Adrenal gland (tissue), 5 donors: ENCODE results near the gene GPRC5D.

ENCODE experiments used
- POLR2A ChIP-seq, 2 donors: fragments of 450-650 bp; IDR thresholded peaks; one replicate each; pipeline ENCODE4 v1.6.1; 2017; ENCODE audit warnings: antibody characterized with exemption in 2 of 2, mild to moderate bottlenecking in 2 of 2, moderate library complexity in 1 of 2
- TF ChIP-seq, protein P1 (sequence below), 6 experiments: fragments of 450-650 bp in 4 of 6; fragments of 200-600 bp in 2 of 6; sonication (generic) in 1 of 6; IDR thresholded peaks; 1 replicate in 5 of 6; 2 replicates in 1 of 6; pipeline versions ENCODE4 v1.5.1 to v1.8.0; 2016 to 2021; ENCODE audit warnings: antibody characterized with exemption in 6 of 6, mild to moderate bottlenecking in 2 of 6, moderate library complexity in 1 of 6
- donor health status: DM: no; HTN: no; CAD: no.

DNA sequence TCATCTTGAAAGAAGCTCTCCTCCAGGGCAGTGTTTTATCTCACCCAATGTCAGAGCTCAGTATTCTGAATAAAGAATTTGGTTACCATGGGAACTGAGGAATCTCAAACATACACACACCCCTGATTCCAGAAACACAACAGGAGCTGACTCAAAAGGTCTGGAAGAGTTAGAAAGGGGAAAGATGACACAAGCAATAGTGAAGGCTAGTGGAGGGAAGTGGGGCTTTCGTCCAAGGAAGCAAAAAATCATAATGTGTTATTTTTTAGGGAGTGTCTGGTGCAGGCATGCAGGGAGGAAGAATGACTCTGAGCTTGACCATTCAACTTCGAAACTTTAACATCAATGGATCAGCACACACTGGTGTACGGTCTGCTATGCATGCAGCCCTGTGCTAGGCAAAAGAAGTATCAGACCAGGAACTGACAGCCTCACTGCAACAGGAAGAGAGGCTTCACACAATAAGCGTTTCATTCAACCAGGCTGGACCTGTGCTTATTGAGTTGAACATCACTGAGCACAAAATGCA lies 27.8 kb upstream of the GPRC5D start:
- TF ChIP-seq, protein P1, sequence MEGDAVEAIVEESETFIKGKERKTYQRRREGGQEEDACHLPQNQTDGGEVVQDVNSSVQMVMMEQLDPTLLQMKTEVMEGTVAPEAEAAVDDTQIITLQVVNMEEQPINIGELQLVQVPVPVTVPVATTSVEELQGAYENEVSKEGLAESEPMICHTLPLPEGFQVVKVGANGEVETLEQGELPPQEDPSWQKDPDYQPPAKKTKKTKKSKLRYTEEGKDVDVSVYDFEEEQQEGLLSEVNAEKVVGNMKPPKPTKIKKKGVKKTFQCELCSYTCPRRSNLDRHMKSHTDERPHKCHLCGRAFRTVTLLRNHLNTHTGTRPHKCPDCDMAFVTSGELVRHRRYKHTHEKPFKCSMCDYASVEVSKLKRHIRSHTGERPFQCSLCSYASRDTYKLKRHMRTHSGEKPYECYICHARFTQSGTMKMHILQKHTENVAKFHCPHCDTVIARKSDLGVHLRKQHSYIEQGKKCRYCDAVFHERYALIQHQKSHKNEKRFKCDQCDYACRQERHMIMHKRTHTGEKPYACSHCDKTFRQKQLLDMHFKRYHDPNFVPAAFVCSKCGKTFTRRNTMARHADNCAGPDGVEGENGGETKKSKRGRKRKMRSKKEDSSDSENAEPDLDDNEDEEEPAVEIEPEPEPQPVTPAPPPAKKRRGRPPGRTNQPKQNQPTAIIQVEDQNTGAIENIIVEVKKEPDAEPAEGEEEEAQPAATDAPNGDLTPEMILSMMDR (IDR thresholded peaks at IDR 0.05) = no peak
- TF ChIP-seq POLR2A (IDR thresholded peaks at IDR 0.05) = no peak
